Measurements from ENCODE around the gene MKNK1. TPM values are rescaled to one million over a fixed set of nuclear protein-coding genes. Genes with fewer than 3 reads are reported as not detected.

MKNK1 gene
- total RNA-seq, 1 donor from 2014 or later, result 77.6 TPM

GRCh38 chr1:46601257-46602007 is 2.6 kb downstream of the MKNK1 start:
- no peak for TF ChIP-seq CTCF (IDR thresholded peaks at IDR 0.05)
- no peak for ATAC-seq
- intact Hi-C loops (cut with DNase I), result no loop called here

GRCh38 chr1:46599059-46599970 is 4.8 kb downstream of the MKNK1 start:
- ATAC-seq (no peak), DNase-seq (no peak)
- no peaks in the 10 kb centered on the region for H3K27me3 ChIP-seq (ENCODE audit: low read depth)
- no peak overlapping the region for H3K4me3 ChIP-seq
- H3K36me3 ChIP-seq, result no peaks in the 10 kb centered on the region
- peaks cover 68% of the 10 kb centered on the region for H3K4me1 ChIP-seq
- H3K27ac ChIP-seq, result no peak overlapping the region
- intact Hi-C loops (cut with DNase I), result no loop called here
- no peaks in the 10 kb centered on the region for H3K9me3 ChIP-seq
- no peak for TF ChIP-seq CTCF (IDR thresholded peaks at IDR 0.05)

More at GRCh38 chr1:46601257-46602007, 2.6 kb downstream of the MKNK1 start:
- Histone ChIP-seq H3K4me3 (no peak overlapping the region), H3K27ac (no peak overlapping the region), H3K27me3 (ENCODE audit: low read depth) (no peaks in the 10 kb centered on the region), H3K4me1 (peaks cover 53% of the 10 kb centered on the region), H3K9me3 (no peaks in the 10 kb centered on the region), H3K36me3 (no peaks in the 10 kb centered on the region)
- no peak for DNase-seq

- TF ChIP-seq CTCF (IDR thresholded peaks at IDR 0.05), result no peak
- Histone ChIP-seq H3K4me1 (peaks cover 50% of the 10 kb centered on the region), H3K36me3 (peaks cover 21% of the 10 kb centered on the region), H3K4me3 (no peak overlapping the region), H3K27me3 (ENCODE audit: low read depth) (no peaks in the 10 kb centered on the region), H3K9me3 (no peaks in the 10 kb centered on the region), H3K27ac (no peak overlapping the region)
- no peak for DNase-seq
- intact Hi-C loops (cut with DNase I), result no loop called here
- no peak for ATAC-seq
These were observed 7.2 kb downstream of the MKNK1 start for GRCh38 chr1:46596846-46597245.

GRCh38 chr1:46596036-46596435 is 8.0 kb downstream of the MKNK1 start:
- intact Hi-C loops (cut with DNase I), result no loop called here
- H3K4me3 ChIP-seq, result no peak overlapping the region
- ATAC-seq, result no peak
- peak overlapping the region; percentile 75 for H3K27ac ChIP-seq
- H3K9me3 ChIP-seq, result no peaks in the 10 kb centered on the region
- no peak for TF ChIP-seq CTCF (IDR thresholded peaks at IDR 0.05)
- no peak for DNase-seq
- peaks cover 48% of the 10 kb centered on the region for H3K4me1 ChIP-seq
- H3K27me3 ChIP-seq (ENCODE audit: low read depth), result no peaks in the 10 kb centered on the region
- peaks cover 29% of the 10 kb centered on the region for H3K36me3 ChIP-seq

- Histone ChIP-seq H3K4me1 (peaks cover 40% of the 10 kb centered on the region), H3K36me3 (peaks cover 39% of the 10 kb centered on the region), H3K27me3 (ENCODE audit: low read depth) (no peaks in the 10 kb centered on the region), H3K9me3 (no peaks in the 10 kb centered on the region), H3K27ac (peak overlapping the region; percentile 75), H3K4me3 (no peak overlapping the region)
- intact Hi-C loops (cut with DNase I), result no loop called here
- TF ChIP-seq CTCF (IDR thresholded peaks at IDR 0.05), result no peak
- DNase-seq (peak; percentile 82), ATAC-seq (peak; percentile 76 to 81)
These were observed 8.9 kb downstream of the MKNK1 start for GRCh38 chr1:46595127-46595526.
